ENCODE data around the gene UNC5C. TPM values are rescaled to one million over a fixed set of nuclear protein-coding genes. Genes with fewer than 3 reads are reported as not detected.

The UNC5C gene
- polyA plus RNA-seq, 1 of the 3 experiments (the other 2 are of a cell fraction), result 3.3 TPM

DNA sequence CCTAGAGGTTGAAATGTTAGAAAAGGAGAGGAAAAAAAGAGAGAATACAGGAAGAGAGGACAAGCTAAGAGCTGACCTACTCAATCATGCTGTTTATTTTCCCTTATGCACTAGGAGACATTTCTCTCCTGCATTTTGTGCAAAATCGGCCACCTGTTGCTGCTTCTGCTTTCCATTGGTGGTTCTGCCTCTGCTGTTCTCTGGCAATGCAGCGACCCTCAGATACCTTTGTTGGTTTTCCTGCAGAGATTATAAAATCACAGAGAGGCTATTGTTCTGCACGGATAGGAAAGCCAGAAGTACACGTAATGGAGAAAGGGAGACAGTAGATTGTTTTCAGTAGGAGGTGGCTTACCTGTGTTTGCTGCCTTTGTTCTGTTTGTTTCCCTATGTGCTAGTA is 108.9 kb downstream of the UNC5C start:
- Histone ChIP-seq H3K27ac (ENCODE audit: low read depth in 2 of 2, low read length in 1 of 2) (no peak overlapping the region; a peak in 1 of 4 replicates), H2AFZ (ENCODE audit: low read depth) (no peak overlapping the region), H3K4me1 (ENCODE audit: control insufficient read depth in 1 of 2, insufficient read depth in 2 of 2, low read depth in 1 of 2, low read length in 1 of 2) (no peaks in the 10 kb centered on the region; a peak in 2 of 4 replicates), H3K9ac (no peak overlapping the region), H3F3A (replicated peaks; ENCODE audit: insufficient read depth) (no peaks in the 10 kb centered on the region), H3K79me2 (ENCODE audit: insufficient read depth) (no peaks in the 10 kb centered on the region), H3K9me3 (no peaks in the 10 kb centered on the region), H3K9me2 (no peaks in the 10 kb centered on the region), H3K4me3 (ENCODE audit: low read depth in 2 of 2, low read length in 1 of 2) (no peak overlapping the region), H4K20me1 (ENCODE audit: insufficient read depth) (no peaks in the 10 kb centered on the region), H3K27me3 (ENCODE audit: insufficient read depth) (no peaks in the 10 kb centered on the region), H3K36me3 (replicated peaks in 1 of 2; ENCODE audit: control insufficient read depth in 1 of 2, insufficient read depth in 2 of 2, low read length in 1 of 2) (peaks cover 0 to 12% of the 10 kb centered on the region in 2 experiments), H3K4me2 (no peak overlapping the region)
- TF ChIP-seq TEAD4 (IDR thresholded peaks at IDR 0.05; ENCODE audit: borderline replicate concordance, insufficient read depth), result no peak
- TF ChIP-seq, protein P1, sequence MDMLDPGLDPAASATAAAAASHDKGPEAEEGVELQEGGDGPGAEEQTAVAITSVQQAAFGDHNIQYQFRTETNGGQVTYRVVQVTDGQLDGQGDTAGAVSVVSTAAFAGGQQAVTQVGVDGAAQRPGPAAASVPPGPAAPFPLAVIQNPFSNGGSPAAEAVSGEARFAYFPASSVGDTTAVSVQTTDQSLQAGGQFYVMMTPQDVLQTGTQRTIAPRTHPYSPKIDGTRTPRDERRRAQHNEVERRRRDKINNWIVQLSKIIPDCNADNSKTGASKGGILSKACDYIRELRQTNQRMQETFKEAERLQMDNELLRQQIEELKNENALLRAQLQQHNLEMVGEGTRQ (IDR thresholded peaks at IDR 0.05; ENCODE audit: borderline replicate concordance, low read depth, low read length), result no peak
- TF ChIP-seq, protein P2, sequence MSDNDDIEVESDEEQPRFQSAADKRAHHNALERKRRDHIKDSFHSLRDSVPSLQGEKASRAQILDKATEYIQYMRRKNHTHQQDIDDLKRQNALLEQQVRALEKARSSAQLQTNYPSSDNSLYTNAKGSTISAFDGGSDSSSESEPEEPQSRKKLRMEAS (IDR thresholded peaks at IDR 0.05; ENCODE audit: low read depth), result no peak
- no peak for TF ChIP-seq CTCF (IDR thresholded peaks at IDR 0.05)
- no peak for TF ChIP-seq YY1 (IDR thresholded peaks at IDR 0.05; ENCODE audit: low read depth)
- TF ChIP-seq RAD21 (IDR thresholded peaks at IDR 0.05; ENCODE audit: low read length), result no peak
- ChIA-PET CTCF (no interaction called here), POLR2A (no interaction called here)
- DNase-seq, result no peak
- 84% methylated on average over 4 of the region's 4 CpGs for WGBS (ENCODE audit: low lambda C conversion rate)

DNA sequence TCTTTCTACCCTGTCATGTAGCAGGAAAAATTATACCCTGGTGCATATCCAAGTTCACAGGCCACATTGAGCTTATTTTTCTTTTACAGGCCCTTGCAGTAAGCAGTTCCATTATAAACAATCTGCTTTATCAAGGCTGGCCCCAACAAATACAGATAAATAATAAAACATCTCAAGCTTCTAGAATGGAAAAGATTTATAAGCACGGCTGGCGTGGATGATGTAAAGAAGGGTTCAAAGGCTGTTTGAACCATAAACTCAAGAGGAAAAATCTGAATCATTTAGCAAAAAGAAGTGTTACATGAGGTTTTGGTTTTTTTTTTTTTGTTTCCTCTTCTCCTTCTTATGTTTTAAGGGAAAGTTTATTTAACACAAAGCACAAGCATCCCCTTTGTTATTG is 109.7 kb downstream of the UNC5C start:
- TF ChIP-seq GABPA (IDR thresholded peaks at IDR 0.05; ENCODE audit: low read depth) (no peak), RCOR1 (IDR thresholded peaks at IDR 0.05; ENCODE audit: low read length) (no peak), FOSL2 (IDR thresholded peaks at IDR 0.05; ENCODE audit: borderline replicate concordance, low read depth) (no peak), TAF1 (IDR thresholded peaks at IDR 0.05; ENCODE audit: borderline replicate concordance, low read depth, low read length) (no peak), TEAD4 (IDR thresholded peaks at IDR 0.05; ENCODE audit: borderline replicate concordance, insufficient read depth) (no peak), NFIC (IDR thresholded peaks at IDR 0.05; ENCODE audit: borderline replicate concordance) (no peak), MEF2A (IDR thresholded peaks at IDR 0.05; ENCODE audit: borderline replicate concordance, low read depth) (no peak), SIN3A (IDR thresholded peaks at IDR 0.05; ENCODE audit: borderline replicate concordance, low read depth, low read length) (no peak), EP300 (IDR thresholded peaks at IDR 0.05; ENCODE audit: borderline replicate concordance in 1 of 2, low read depth in 1 of 2, low read length in 1 of 2) (no peak), TCF12 (IDR thresholded peaks at IDR 0.05) (no peak), YY1 (IDR thresholded peaks at IDR 0.05; ENCODE audit: low read depth) (no peak), GATA2 (CRISPR knock-in tag; IDR thresholded peaks at IDR 0.05) (no peak), ELF1 (IDR thresholded peaks at IDR 0.05) (no peak), FOXJ3 (CRISPR knock-in tag; IDR thresholded peaks at IDR 0.05) (no peak), ZBTB33 (IDR thresholded peaks at IDR 0.05; ENCODE audit: borderline replicate concordance, low read depth) (no peak), EZH2phosphoT487 (IDR thresholded peaks at IDR 0.05; ENCODE audit: borderline replicate concordance, low read depth) (no peak), FOXM1 (IDR thresholded peaks at IDR 0.05; ENCODE audit: low read depth) (no peak)
- TF ChIP-seq, protein P1 (IDR thresholded peaks at IDR 0.05; ENCODE audit: borderline replicate concordance, low read depth, low read length), result no peak
- H3K27ac ChIP-seq (ENCODE audit: low read depth in 2 of 2, low read length in 1 of 2), result no peak overlapping the region; a peak in 1 of 4 replicates
- H3K4me3 ChIP-seq (ENCODE audit: low read depth in 2 of 2, low read length in 1 of 2), result no peak overlapping the region
- H3K4me1 ChIP-seq (ENCODE audit: control insufficient read depth in 1 of 2, insufficient read depth in 2 of 2, low read depth in 1 of 2, low read length in 1 of 2), result no peaks in the 10 kb centered on the region; a peak in 2 of 4 replicates
- no peak for DNase-seq
- no peak overlapping the region for H2AFZ ChIP-seq (ENCODE audit: low read depth)
- no peak overlapping the region for H3K4me2 ChIP-seq
- H3K9ac ChIP-seq, result no peak overlapping the region
- no peaks in the 10 kb centered on the region for H3K27me3 ChIP-seq (ENCODE audit: insufficient read depth)
- WGBS (ENCODE audit: low lambda C conversion rate), result 95% methylated on average over 2 of the region's 2 CpGs
- no peaks in the 10 kb centered on the region for H3K9me3 ChIP-seq
- H3K79me2 ChIP-seq (ENCODE audit: insufficient read depth), result no peaks in the 10 kb centered on the region
- ChIA-PET CTCF (interaction anchor here (0.6 kb wide), 1 partner anchor 152 kb away, joined by 4 read pairs; no protein-coding TSS in a partner anchor), POLR2A (no interaction called here)
- no peaks in the 10 kb centered on the region for H4K20me1 ChIP-seq (ENCODE audit: insufficient read depth)
- no peaks in the 10 kb centered on the region for H3K9me2 ChIP-seq
- H3F3A ChIP-seq (replicated peaks; ENCODE audit: insufficient read depth), result no peaks in the 10 kb centered on the region
- H3K36me3 ChIP-seq (replicated peaks in 1 of 2; ENCODE audit: control insufficient read depth in 1 of 2, insufficient read depth in 2 of 2, low read length in 1 of 2), result peaks cover 0 to 12% of the 10 kb centered on the region in 2 experiments
